Measurements from ENCODE around the gene MOB3B. TPM values are rescaled to one million over a fixed set of nuclear protein-coding genes. Genes with fewer than 3 reads are reported as not detected.

MOB3B gene
- total RNA-seq, 2 experiments from 2014 or later, result 0.29 to 0.70 TPM

DNA sequence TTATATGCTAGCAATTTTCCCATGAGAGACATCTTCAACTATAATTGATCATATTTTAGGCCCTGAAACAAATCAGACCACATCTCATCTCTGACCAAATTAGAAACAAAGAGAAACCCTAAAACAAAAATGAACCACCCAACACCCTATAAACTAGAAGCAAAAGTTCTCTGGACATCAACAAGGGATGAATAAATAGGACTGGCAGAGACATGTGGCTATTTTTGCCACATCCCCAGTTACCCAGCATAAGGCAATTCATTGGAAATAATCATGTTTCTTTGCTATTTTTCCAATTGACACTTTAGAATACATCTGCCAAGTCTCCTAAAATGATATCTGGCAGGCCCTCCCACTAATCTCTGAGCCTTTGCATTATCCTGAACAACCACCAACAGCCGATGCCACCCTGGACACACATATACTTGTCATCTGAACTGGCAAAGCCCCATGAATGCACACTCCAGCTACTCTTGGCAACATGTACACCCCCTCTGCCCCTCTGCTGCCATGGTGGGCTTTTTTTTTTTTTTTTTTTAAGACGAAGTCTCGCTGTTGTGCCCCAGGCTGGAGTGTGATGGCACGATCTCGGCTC is 179.1 kb downstream of the MOB3B start:
- CTCF ChIA-PET, result no interaction called here
- no peak overlapping the region for H3K27ac Mint-ChIP-seq
- H3K27me3 Mint-ChIP-seq, result no peaks in the 10 kb centered on the region
- no peak for DNase-seq
- H3K4me3 Mint-ChIP-seq, result no peak overlapping the region
- H3K36me3 Mint-ChIP-seq, result no peaks in the 10 kb centered on the region
- no peaks in the 10 kb centered on the region for H3K9me3 Mint-ChIP-seq (ENCODE audit: low read depth)
- ATAC-seq, result no peak
- H3K4me1 Mint-ChIP-seq, result peaks cover 24% of the 10 kb centered on the region

DNA sequence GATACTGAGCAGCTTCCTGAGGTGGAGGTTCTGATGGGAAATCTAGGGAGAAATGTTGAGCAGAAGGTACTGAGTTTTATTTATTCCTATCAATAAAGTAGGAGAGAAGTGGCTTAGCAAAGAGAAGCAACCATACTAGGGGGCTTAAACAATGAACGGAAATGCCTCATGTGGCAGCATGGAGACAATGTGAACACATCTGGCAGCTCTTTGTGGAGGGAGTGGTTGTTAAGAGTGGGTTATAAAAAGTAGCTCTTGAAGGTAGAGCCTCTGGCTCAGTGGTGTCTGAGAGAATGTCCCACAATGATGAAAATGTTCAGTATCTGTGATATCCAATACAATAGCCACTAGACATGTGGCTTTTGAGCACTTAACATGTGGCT is 179.9 kb downstream of the MOB3B start:
- DNase-seq, result no peak
- CTCF ChIA-PET, result no interaction called here
- Mint-ChIP-seq H3K27me3 (no peaks in the 10 kb centered on the region), H3K27ac (no peak overlapping the region), H3K36me3 (no peaks in the 10 kb centered on the region), H3K4me1 (peaks cover 24% of the 10 kb centered on the region), H3K9me3 (ENCODE audit: low read depth) (no peaks in the 10 kb centered on the region), H3K4me3 (no peak overlapping the region)
- ATAC-seq, result no peak

GRCh38 chr9:27348785-27349697 is 180.6 kb downstream of the MOB3B start:
- DNase-seq (no peak), ATAC-seq (no peak)
- no peaks in the 10 kb centered on the region for H3K9me3 Mint-ChIP-seq (ENCODE audit: low read depth)
- H3K4me1 Mint-ChIP-seq, result peaks cover 24% of the 10 kb centered on the region
- no peaks in the 10 kb centered on the region for H3K27me3 Mint-ChIP-seq
- CTCF ChIA-PET, result no interaction called here
- H3K4me3 Mint-ChIP-seq, result no peak overlapping the region
- H3K27ac Mint-ChIP-seq, result no peak overlapping the region
- H3K36me3 Mint-ChIP-seq, result no peaks in the 10 kb centered on the region

DNA sequence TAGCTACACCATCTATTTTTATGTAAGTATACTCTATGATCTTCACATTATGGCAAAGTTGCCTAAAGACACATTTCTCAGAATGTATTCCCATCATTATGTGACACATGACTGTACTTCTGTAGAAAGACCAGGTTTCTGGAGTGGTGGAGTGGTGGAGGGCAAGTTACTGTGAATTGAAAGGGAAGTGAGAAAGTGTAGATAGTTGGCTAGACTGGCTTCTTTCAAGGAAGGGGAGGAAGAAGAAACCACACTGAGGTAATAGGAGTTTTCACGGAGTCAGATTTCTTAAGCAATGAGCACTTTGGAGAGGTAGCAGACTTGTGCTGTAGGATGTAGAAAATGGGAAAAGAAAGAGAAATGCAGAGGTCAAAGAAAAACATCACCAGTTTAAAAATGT is 181.7 kb downstream of the MOB3B start:
- no peaks in the 10 kb centered on the region for H3K9me3 Mint-ChIP-seq (ENCODE audit: low read depth)
- no peak overlapping the region for H3K4me3 Mint-ChIP-seq
- DNase-seq (no peak), ATAC-seq (no peak)
- peaks cover 14% of the 10 kb centered on the region for H3K4me1 Mint-ChIP-seq
- H3K36me3 Mint-ChIP-seq, result no peaks in the 10 kb centered on the region
- CTCF ChIA-PET, result no interaction called here
- H3K27ac Mint-ChIP-seq, result no peak overlapping the region
- no peaks in the 10 kb centered on the region for H3K27me3 Mint-ChIP-seq

GRCh38 chr9:27344776-27345175 is 184.8 kb downstream of the MOB3B start:
- peaks cover 2% of the 10 kb centered on the region for H3K27me3 Mint-ChIP-seq
- peaks cover 3% of the 10 kb centered on the region for H3K4me1 Mint-ChIP-seq
- DNase-seq (no peak), ATAC-seq (no peak)
- no peaks in the 10 kb centered on the region for H3K9me3 Mint-ChIP-seq (ENCODE audit: low read depth)
- no peak overlapping the region for H3K4me3 Mint-ChIP-seq
- no peaks in the 10 kb centered on the region for H3K36me3 Mint-ChIP-seq
- CTCF ChIA-PET, result interaction anchor here (1.6 kb wide), 1 partner anchor 12 kb away, joined by 5 read pairs; no protein-coding TSS in a partner anchor
- no peak overlapping the region for H3K27ac Mint-ChIP-seq

GRCh38 chr9:27341545-27342294 is 187.9 kb downstream of the MOB3B start:
- H3K4me1 Mint-ChIP-seq, result no peaks in the 10 kb centered on the region
- H3K27ac Mint-ChIP-seq, result no peak overlapping the region
- CTCF ChIA-PET, result interaction anchor here (1.3 to 1.5 kb wide), 2 partner anchors 188 to 196 kb away, joined by 3 to 5 read pairs; partner anchors contain the start of gene MOB3B
- H3K4me3 Mint-ChIP-seq, result no peak overlapping the region
- peaks cover 4% of the 10 kb centered on the region for H3K27me3 Mint-ChIP-seq
- no peaks in the 10 kb centered on the region for H3K36me3 Mint-ChIP-seq
- no peaks in the 10 kb centered on the region for H3K9me3 Mint-ChIP-seq (ENCODE audit: low read depth)
- ATAC-seq (no peak), DNase-seq (no peak)

GRCh38 chr9:27340961-27341511 is 188.6 kb downstream of the MOB3B start:
- CTCF ChIA-PET, result interaction anchor here (1.3 to 1.5 kb wide), 2 partner anchors 189 to 196 kb away, joined by 3 to 5 read pairs; partner anchors contain the start of gene MOB3B
- Mint-ChIP-seq H3K4me3 (no peak overlapping the region), H3K9me3 (ENCODE audit: low read depth) (no peaks in the 10 kb centered on the region), H3K27ac (no peak overlapping the region), H3K27me3 (peaks cover 4% of the 10 kb centered on the region), H3K4me1 (no peaks in the 10 kb centered on the region), H3K36me3 (no peaks in the 10 kb centered on the region)
- ATAC-seq (no peak), DNase-seq (no peak)

GRCh38 chr9:27340285-27340674 is 189.3 kb downstream of the MOB3B start:
- H3K4me1 Mint-ChIP-seq, result no peaks in the 10 kb centered on the region
- H3K4me3 Mint-ChIP-seq, result no peak overlapping the region
- no peaks in the 10 kb centered on the region for H3K9me3 Mint-ChIP-seq (ENCODE audit: low read depth)
- ATAC-seq, result no peak
- no peaks in the 10 kb centered on the region for H3K36me3 Mint-ChIP-seq
- peaks cover 6% of the 10 kb centered on the region for H3K27me3 Mint-ChIP-seq
- no peak for DNase-seq
- CTCF ChIA-PET, result no interaction called here
- no peak overlapping the region for H3K27ac Mint-ChIP-seq

DNA sequence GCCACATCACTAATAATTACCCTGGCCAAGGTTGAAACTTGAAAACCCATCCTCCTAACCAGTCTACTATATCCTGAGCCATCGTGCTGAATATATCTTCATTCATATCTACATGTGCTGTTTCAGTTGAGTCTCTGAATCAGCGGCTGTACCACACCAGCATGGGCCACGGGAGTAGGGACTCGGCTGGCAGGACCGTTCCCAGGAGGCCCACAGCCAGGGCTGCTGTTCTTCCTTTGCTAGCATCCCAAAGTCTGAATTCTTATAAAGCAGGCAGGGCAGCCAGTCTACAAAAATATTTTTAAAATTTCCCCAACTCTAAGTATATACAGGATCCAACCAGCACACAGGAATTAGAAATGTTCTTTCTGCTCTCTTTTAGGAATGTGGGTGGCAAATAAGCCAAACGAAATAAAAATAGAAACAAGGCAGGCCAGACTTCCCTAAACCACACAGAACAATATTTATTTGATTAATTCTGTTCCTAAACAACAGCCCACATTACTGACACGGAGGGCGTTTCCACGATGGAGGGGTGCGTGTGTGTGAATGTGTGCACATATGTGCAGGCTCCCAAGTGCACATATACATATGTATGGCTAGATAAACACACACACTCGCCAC is 189.8 kb downstream of the MOB3B start:
- H3K27me3 Mint-ChIP-seq, result peaks cover 10% of the 10 kb centered on the region
- H3K9me3 Mint-ChIP-seq (ENCODE audit: low read depth), result no peaks in the 10 kb centered on the region
- no peak overlapping the region for H3K27ac Mint-ChIP-seq
- H3K4me1 Mint-ChIP-seq, result no peaks in the 10 kb centered on the region
- no peaks in the 10 kb centered on the region for H3K36me3 Mint-ChIP-seq
- ATAC-seq, result no peak
- CTCF ChIA-PET, result no interaction called here
- no peak overlapping the region for H3K4me3 Mint-ChIP-seq
- no peak for DNase-seq

DNA sequence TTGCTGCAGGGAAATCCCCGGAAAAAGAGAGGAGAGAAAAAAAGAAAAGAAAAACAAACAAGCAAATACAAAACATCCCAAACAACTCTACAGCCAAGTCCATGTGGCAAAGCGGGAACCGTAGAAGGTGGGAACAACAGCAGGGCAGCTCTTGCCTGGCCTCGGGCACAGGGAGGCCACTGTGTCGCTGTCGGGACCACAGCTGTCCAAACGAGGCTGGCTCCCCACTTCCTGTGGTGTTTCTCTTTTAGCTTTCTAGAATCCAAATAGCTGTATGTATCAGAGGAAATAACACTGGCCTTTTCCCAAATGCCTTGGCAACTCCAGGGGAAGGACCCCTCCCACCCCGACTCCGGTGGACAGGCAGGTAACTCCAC is 191.1 kb downstream of the MOB3B start:
- Mint-ChIP-seq H3K4me1 (no peaks in the 10 kb centered on the region), H3K9me3 (ENCODE audit: low read depth) (no peaks in the 10 kb centered on the region), H3K27ac (no peak overlapping the region), H3K27me3 (peaks cover 10% of the 10 kb centered on the region), H3K4me3 (no peak overlapping the region), H3K36me3 (no peaks in the 10 kb centered on the region)
- ATAC-seq (no peak), DNase-seq (no peak)
- CTCF ChIA-PET, result no interaction called here

DNA sequence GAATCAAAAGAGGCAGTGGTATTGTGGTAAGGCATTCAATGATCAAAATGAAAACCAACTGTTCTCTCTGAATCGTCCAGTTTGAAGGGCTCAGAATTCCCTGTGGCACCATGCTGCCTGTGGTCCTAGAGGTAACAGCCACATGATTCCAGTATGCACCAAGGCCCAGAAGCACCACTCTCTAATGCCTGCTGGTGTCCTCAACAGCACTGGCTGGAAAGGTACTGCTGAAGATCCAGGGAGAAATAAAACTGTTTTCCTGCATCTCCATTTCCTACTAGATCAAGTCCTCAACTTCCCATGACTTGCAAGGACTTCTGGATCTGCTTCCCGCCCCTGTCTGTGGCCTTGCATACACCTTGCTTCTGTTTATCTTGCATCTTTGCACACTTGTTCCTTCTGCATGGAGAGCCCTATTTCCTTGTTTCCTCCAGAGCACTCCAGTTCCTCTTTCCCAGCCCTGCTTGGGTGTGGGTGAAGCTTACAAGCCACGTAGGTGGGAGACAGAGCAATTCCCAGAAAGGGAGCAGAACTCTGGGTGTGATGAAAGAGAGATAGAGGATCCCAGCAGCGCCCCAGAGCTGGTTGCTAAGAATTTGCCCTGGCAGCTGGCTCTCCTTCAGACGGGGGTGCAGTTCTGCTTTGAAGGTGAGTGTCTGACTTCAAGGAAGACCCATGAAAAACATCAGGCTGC is 191.6 kb downstream of the MOB3B start:
- no peaks in the 10 kb centered on the region for H3K36me3 Mint-ChIP-seq
- CTCF ChIA-PET, result no interaction called here

GRCh38 chr9:27337236-27337635 is 192.4 kb downstream of the MOB3B start:
- H3K9me3 Mint-ChIP-seq (ENCODE audit: low read depth), result no peaks in the 10 kb centered on the region
- no peaks in the 10 kb centered on the region for H3K36me3 Mint-ChIP-seq
- no peak overlapping the region for H3K4me3 Mint-ChIP-seq
- H3K4me1 Mint-ChIP-seq, result no peaks in the 10 kb centered on the region
- CTCF ChIA-PET, result interaction anchor here (6.4 kb wide), 1 partner anchor 195 kb away, joined by 92 read pairs; the partner anchor contains the start of gene MOB3B
- peaks cover 10% of the 10 kb centered on the region for H3K27me3 Mint-ChIP-seq
- no peak for ATAC-seq
- DNase-seq, result no peak
- no peak overlapping the region for H3K27ac Mint-ChIP-seq

More for the DNA sequence above, 191.6 kb downstream of the MOB3B start:
- Mint-ChIP-seq H3K27ac (no peak overlapping the region), H3K27me3 (peaks cover 10% of the 10 kb centered on the region), H3K4me3 (no peak overlapping the region), H3K9me3 (ENCODE audit: low read depth) (no peaks in the 10 kb centered on the region), H3K4me1 (no peaks in the 10 kb centered on the region)
- ATAC-seq, result no peak
- no peak for DNase-seq

All from activated CD8-positive, alpha-beta memory T cell treated with anti-CD3 and anti-CD28 coated beads, Interleukin-2, amount 10 ng/mL, durations not matched to agents 7 days and 5 days (primary cell).